Measurements from ENCODE around the gene MRPL22. TPM values are rescaled to one million over a fixed set of nuclear protein-coding genes. Genes with fewer than 3 reads are reported as not detected.
A peak's percentile ranks its signal among the peaks of the same experiment; 100 is the strongest.

The MRPL22 gene
- 15.9 TPM for total RNA-seq (2013)
- polyA plus RNA-seq (10 to 100 TPM; 11.6 to 66.1 (median 56.7) TPM), polyA minus RNA-seq (4.6 and 10.3 TPM in 2 replicates), total RNA-seq (2.2 to 6.5 (median 4.9) reads per million in 11 experiments)

DNA sequence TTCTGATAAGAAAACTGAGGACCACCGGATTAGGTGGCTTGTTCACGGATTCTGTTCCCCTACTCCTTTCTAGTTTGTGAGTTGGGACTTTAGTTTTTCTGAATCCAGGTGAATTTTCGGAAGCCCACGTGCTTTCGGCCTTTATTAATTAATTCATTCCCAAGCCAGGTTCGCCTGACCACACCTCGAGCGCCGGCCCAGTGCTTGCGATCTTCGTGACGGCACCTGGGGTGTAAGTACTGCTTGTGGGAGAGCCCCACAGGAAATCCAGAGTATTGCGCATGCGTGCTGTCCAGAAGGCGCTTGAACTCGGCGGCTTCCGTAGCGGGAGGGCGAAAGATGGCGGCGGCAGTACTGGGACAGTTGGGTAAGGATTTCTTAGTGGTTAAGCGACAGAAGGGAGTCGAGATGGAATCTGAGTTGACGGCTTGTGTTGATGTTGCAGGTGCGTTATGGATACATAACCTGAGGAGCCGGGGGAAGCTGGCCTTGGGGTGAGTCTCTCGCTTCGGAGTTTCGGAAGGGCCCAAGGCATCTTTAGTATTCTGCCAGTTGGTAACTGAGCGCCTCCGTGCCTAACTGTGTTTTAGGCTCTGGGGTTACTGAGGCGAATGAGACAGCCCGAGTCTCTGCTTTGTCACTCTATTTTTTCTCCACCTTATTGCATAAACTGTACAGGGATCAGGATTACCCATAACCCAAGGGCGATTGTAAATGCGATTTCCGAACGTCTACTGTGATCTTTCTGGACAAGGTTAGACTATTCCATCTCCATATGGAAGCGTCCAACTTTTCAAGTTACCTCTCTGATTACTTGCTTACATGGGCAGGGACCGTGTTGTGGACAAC lies at the start of gene MRPL22:
Gene MRPL22, plus strand, starts transcription at position 302 of the 849 bp plus-strand sequence. Its CDS starts 38 bp downstream, at position 340.
- TF ChIP-seq, protein P1, sequence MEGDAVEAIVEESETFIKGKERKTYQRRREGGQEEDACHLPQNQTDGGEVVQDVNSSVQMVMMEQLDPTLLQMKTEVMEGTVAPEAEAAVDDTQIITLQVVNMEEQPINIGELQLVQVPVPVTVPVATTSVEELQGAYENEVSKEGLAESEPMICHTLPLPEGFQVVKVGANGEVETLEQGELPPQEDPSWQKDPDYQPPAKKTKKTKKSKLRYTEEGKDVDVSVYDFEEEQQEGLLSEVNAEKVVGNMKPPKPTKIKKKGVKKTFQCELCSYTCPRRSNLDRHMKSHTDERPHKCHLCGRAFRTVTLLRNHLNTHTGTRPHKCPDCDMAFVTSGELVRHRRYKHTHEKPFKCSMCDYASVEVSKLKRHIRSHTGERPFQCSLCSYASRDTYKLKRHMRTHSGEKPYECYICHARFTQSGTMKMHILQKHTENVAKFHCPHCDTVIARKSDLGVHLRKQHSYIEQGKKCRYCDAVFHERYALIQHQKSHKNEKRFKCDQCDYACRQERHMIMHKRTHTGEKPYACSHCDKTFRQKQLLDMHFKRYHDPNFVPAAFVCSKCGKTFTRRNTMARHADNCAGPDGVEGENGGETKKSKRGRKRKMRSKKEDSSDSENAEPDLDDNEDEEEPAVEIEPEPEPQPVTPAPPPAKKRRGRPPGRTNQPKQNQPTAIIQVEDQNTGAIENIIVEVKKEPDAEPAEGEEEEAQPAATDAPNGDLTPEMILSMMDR (IDR thresholded peaks at IDR 0.05) = no peak
- no peaks in the 10 kb centered on the region for H3K27me3 ChIP-seq (ENCODE audit: control insufficient read depth in 2 of 2, insufficient read depth in 2 of 2, low read length in 2 of 2)
- intact Hi-C loops (cut with micrococcal nuclease) = loop anchor here in 1 of 2 donors (5.0 kb wide), 1 partner anchor 84 kb away; the partner anchor contains the start of gene CNOT8
- H3K4me3 ChIP-seq (replicated peaks in 1 of 3; ENCODE audit: low read depth in 2 of 3, low read length in 3 of 3) = peak within 1 kb of the TSS; percentile 75 to 91 (median 86)
- H3K4me1 ChIP-seq (ENCODE audit: control insufficient read depth in 1 of 2, insufficient read depth in 2 of 2, low read length in 2 of 2) = peaks cover 28 to 31% of the 10 kb centered on the region in 2 donors
- H3K4me2 ChIP-seq (replicated peaks; ENCODE audit: extremely low read depth, low read length, poor library complexity, severe bottlenecking) = peak within 1 kb of the TSS; percentile 96
- Mint-ChIP-seq H3K27me3 (ENCODE audit: low read depth in 3 of 3) (peaks cover 0 to 3% (median 0%) of the 10 kb centered on the region in 3 donors), H3K36me3 (peaks cover 3 to 4% of the 10 kb centered on the region in 2 donors), H3K4me1 (peaks cover 21% of the 10 kb centered on the region), H3K27ac (peak within 1 kb of the TSS; percentile 89 to 98 (median 93)), H3K4me3 (peak within 1 kb of the TSS; percentile 96 to 100), H3K9me3 (no peaks in the 10 kb centered on the region)
- H3K79me2 ChIP-seq (ENCODE audit: insufficient read depth, low read length) = peaks cover 57% of the 10 kb centered on the region
- 0% methylated on average over 31 of the region's 40 CpGs for WGBS (ENCODE audit: insufficient coverage)
- peaks cover 22% of the 10 kb centered on the region for H4K20me1 ChIP-seq (ENCODE audit: insufficient read depth, low read length)
- DNase-seq = peak; percentile 91 to 95 (median 93)
- no peaks in the 10 kb centered on the region for H3K36me3 ChIP-seq (replicated peaks in 1 of 2; ENCODE audit: control insufficient read depth in 1 of 2, insufficient read depth in 2 of 2, low read length in 2 of 2)
- H3K9me3 ChIP-seq (replicated peaks in 1 of 2; ENCODE audit: control insufficient read depth in 1 of 2, insufficient read depth in 1 of 2, low read length in 2 of 2) = no peaks in the 10 kb centered on the region
- H3K27ac ChIP-seq (ENCODE audit: low read depth in 1 of 2, low read length in 2 of 2) = peak within 1 kb of the TSS; percentile 66 to 85
- H3K9ac ChIP-seq (ENCODE audit: insufficient read depth, low read length, poor library complexity, severe bottlenecking) = peak within 1 kb of the TSS; percentile 76
- peak within 1 kb of the TSS; percentile 97 for H2AFZ ChIP-seq (ENCODE audit: insufficient read depth, low read depth, low read length, poor library complexity, severe bottlenecking)

DNA sequence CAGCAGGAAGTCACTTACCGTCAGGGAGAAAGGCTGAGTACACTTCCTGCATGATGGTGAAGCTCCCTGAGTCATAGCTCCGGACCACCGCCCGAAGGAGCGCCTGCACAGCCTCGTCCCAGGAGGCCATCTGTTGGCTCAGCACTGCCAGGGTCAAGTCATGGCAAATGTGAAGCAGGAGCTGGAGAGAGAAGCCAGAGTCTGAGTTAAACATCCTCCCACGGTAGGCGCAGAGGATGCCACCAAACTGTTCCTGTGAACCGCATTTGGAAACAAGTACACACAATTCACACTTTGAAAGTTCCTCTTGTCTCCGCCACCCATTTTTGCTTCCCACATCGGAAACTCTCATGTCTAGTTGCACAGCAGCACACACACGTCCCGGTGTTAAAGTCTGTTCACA lies 48.5 kb upstream of the MRPL22 start:
- Histone ChIP-seq H3K9ac (ENCODE audit: insufficient read depth, low read length, poor library complexity, severe bottlenecking) (no peak overlapping the region), H4K20me1 (ENCODE audit: insufficient read depth, low read length) (no peaks in the 10 kb centered on the region), H3K27me3 (ENCODE audit: control insufficient read depth in 2 of 2, insufficient read depth in 2 of 2, low read length in 2 of 2) (no peaks in the 10 kb centered on the region), H3K79me2 (ENCODE audit: insufficient read depth, low read length) (no peaks in the 10 kb centered on the region), H2AFZ (ENCODE audit: insufficient read depth, low read depth, low read length, poor library complexity, severe bottlenecking) (no peak overlapping the region), H3K36me3 (replicated peaks in 1 of 2; ENCODE audit: control insufficient read depth in 1 of 2, insufficient read depth in 2 of 2, low read length in 2 of 2) (peaks cover 59 to 94% of the 10 kb centered on the region in 2 donors), H3K4me1 (ENCODE audit: control insufficient read depth in 1 of 2, insufficient read depth in 2 of 2, low read length in 2 of 2) (no peaks in the 10 kb centered on the region), H3K4me2 (replicated peaks; ENCODE audit: extremely low read depth, low read length, poor library complexity, severe bottlenecking) (no peak overlapping the region), H3K27ac (ENCODE audit: low read depth in 1 of 2, low read length in 2 of 2) (no peak overlapping the region), H3K4me3 (replicated peaks in 1 of 3; ENCODE audit: low read depth in 2 of 3, low read length in 3 of 3) (no peak overlapping the region), H3K9me3 (replicated peaks in 1 of 2; ENCODE audit: control insufficient read depth in 1 of 2, insufficient read depth in 1 of 2, low read length in 2 of 2) (peaks cover 0 to 11% of the 10 kb centered on the region in 2 donors)
- intact Hi-C loops (cut with micrococcal nuclease) = no loop called here
- Mint-ChIP-seq H3K9me3 (peaks cover 2 to 14% (median 7%) of the 10 kb centered on the region in 7 donors), H3K27ac (peak overlapping the region in 1 of 7 donors; percentile 52), H3K4me3 (no peak overlapping the region), H3K36me3 (peaks cover 82 to 98% of the 10 kb centered on the region in 2 donors), H3K4me1 (no peaks in the 10 kb centered on the region), H3K27me3 (ENCODE audit: low read depth in 3 of 3) (no peaks in the 10 kb centered on the region)
- TF ChIP-seq, protein P1 (IDR thresholded peaks at IDR 0.05) = no peak
- 83% methylated on average over 11 of the region's 13 CpGs for WGBS (ENCODE audit: insufficient coverage)
- DNase-seq = no peak
